ENCODE measurements around the gene SNAP91. TPM values are rescaled to one million over a fixed set of nuclear protein-coding genes. Genes with fewer than 3 reads are reported as not detected.
A peak's percentile ranks its signal among the peaks of the same experiment; 100 is the strongest.

The SNAP91 gene, protein sequence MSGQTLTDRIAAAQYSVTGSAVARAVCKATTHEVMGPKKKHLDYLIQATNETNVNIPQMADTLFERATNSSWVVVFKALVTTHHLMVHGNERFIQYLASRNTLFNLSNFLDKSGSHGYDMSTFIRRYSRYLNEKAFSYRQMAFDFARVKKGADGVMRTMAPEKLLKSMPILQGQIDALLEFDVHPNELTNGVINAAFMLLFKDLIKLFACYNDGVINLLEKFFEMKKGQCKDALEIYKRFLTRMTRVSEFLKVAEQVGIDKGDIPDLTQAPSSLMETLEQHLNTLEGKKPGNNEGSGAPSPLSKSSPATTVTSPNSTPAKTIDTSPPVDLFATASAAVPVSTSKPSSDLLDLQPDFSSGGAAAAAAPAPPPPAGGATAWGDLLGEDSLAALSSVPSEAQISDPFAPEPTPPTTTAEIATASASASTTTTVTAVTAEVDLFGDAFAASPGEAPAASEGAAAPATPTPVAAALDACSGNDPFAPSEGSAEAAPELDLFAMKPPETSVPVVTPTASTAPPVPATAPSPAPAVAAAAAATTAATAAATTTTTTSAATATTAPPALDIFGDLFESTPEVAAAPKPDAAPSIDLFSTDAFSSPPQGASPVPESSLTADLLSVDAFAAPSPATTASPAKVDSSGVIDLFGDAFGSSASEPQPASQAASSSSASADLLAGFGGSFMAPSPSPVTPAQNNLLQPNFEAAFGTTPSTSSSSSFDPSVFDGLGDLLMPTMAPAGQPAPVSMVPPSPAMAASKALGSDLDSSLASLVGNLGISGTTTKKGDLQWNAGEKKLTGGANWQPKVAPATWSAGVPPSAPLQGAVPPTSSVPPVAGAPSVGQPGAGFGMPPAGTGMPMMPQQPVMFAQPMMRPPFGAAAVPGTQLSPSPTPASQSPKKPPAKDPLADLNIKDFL
- 1 to 10 TPM in 4 of 7 donors, under 1 TPM in 3; 0.17 to 1.9 (median 1.0) TPM for total RNA-seq
- polyA plus RNA-seq, result 1 to 10 TPM; 1.8 to 2.9 (median 2.6) TPM
- long read RNA-seq, donor 1, result 0 reads
- long read RNA-seq, donor 2, result 0 reads

- peaks cover 0 to 63% (median 30%) of the 10 kb centered on the region in 7 donors for H3K27me3 ChIP-seq (replicated peaks in 1 of 7)
- WGBS, 5 donors, result 3 to 7% (median 4%) methylated on average over 21 to 82 of the region's 83 CpGs
- DNase-seq, result peak; percentile 67
- H3K36me3 ChIP-seq, result no peaks in the 10 kb centered on the region
- intact Hi-C loops (cut with DNase I; ENCODE audit: low total_unique reads), result no loop called here
- peak within 1 kb of the TSS; percentile 9 to 61 (median 36) for H3K4me3 ChIP-seq
- peaks cover 0 to 31% (median 20%) of the 10 kb centered on the region in 8 donors for H3K9me3 ChIP-seq
- TF ChIP-seq POLR2AphosphoS5 (IDR thresholded peaks at IDR 0.05) (no peak), POLR2A (IDR thresholded peaks at IDR 0.05) (no peak)
- TF ChIP-seq, protein P1, sequence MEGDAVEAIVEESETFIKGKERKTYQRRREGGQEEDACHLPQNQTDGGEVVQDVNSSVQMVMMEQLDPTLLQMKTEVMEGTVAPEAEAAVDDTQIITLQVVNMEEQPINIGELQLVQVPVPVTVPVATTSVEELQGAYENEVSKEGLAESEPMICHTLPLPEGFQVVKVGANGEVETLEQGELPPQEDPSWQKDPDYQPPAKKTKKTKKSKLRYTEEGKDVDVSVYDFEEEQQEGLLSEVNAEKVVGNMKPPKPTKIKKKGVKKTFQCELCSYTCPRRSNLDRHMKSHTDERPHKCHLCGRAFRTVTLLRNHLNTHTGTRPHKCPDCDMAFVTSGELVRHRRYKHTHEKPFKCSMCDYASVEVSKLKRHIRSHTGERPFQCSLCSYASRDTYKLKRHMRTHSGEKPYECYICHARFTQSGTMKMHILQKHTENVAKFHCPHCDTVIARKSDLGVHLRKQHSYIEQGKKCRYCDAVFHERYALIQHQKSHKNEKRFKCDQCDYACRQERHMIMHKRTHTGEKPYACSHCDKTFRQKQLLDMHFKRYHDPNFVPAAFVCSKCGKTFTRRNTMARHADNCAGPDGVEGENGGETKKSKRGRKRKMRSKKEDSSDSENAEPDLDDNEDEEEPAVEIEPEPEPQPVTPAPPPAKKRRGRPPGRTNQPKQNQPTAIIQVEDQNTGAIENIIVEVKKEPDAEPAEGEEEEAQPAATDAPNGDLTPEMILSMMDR (IDR thresholded peaks at IDR 0.05 in 8 of 11, conservative IDR thresholded peaks at IDR 0.05 in 3 of 11), result no peak
- peaks cover 0 to 19% (median 11%) of the 10 kb centered on the region in 6 donors for H3K4me1 ChIP-seq
- no peak within 1 kb of the TSS for H3K27ac ChIP-seq
These were observed at the start of gene SNAP91 for GRCh38 chr6:83708970-83709747. Gene SNAP91, minus strand, starts transcription at chr6:83709101. Its CDS starts 1,174 bp downstream, at chr6:83707927.

- intact Hi-C loops (cut with DNase I; ENCODE audit: low total_unique reads), result no loop called here
- no peaks in the 10 kb centered on the region for H3K4me1 ChIP-seq
- peaks cover 6 to 52% (median 44%) of the 10 kb centered on the region in 8 donors for H3K9me3 ChIP-seq
- H3K27me3 ChIP-seq (replicated peaks in 1 of 7), result no peaks in the 10 kb centered on the region
- no peak for TF ChIP-seq POLR2A (IDR thresholded peaks at IDR 0.05)
- TF ChIP-seq, protein P1 (IDR thresholded peaks at IDR 0.05 in 8 of 11, conservative IDR thresholded peaks at IDR 0.05 in 3 of 11), result no peak
- no peak for TF ChIP-seq POLR2AphosphoS5 (IDR thresholded peaks at IDR 0.05)
- H3K36me3 ChIP-seq, result no peaks in the 10 kb centered on the region
- no peak for DNase-seq
- H3K27ac ChIP-seq, result no peak overlapping the region
- no peak overlapping the region for H3K4me3 ChIP-seq
These were observed 49.6 kb upstream of the SNAP91 start for GRCh38 chr6:83758533-83758932.

- H3K27ac ChIP-seq, result no peak overlapping the region
- intact Hi-C loops (cut with DNase I; ENCODE audit: low total_unique reads), result no loop called here
- H3K27me3 ChIP-seq (replicated peaks in 1 of 7), result no peaks in the 10 kb centered on the region
- no peak for TF ChIP-seq POLR2AphosphoS5 (IDR thresholded peaks at IDR 0.05)
- TF ChIP-seq POLR2A (IDR thresholded peaks at IDR 0.05), result no peak
- TF ChIP-seq, protein P1 (IDR thresholded peaks at IDR 0.05 in 8 of 11, conservative IDR thresholded peaks at IDR 0.05 in 3 of 11), result no peak
- H3K9me3 ChIP-seq, result peaks cover 6 to 61% (median 55%) of the 10 kb centered on the region in 8 donors
- no peaks in the 10 kb centered on the region for H3K36me3 ChIP-seq
- no peak for DNase-seq
- H3K4me1 ChIP-seq, result no peaks in the 10 kb centered on the region
- no peak overlapping the region for H3K4me3 ChIP-seq
These were observed 48.1 kb upstream of the SNAP91 start for GRCh38 chr6:83757021-83757420.

Measured in spleen (tissue), 13 donors.